Panc1 (cell line): ENCODE results near the gene PITRM1. TPM values are rescaled to one million over a fixed set of nuclear protein-coding genes. Genes with fewer than 3 reads are reported as not detected.

Experiments
- ATAC-seq: fragments of 200-7000 bp; cut with Tn5 transposase; 2 replicates; pipeline ENCODE4 v1.9.1; 2020; ENCODE audit warnings: mild to moderate bottlenecking, moderate library complexity
- BruUV-seq: library from RNA; stranded (reverse); fragments of 400-500 nt; replicated peaks from 2 replicates; lab custom pipeline; 2021; lab: Mats Ljungman, UMichigan
- CTCF ChIA-PET: fragments of 300-600 bp; sonication (Branson Sonifier 250); formaldehyde crosslinking; loops from one replicate; lab custom pipeline; 2022; ENCODE audit warnings: antibody characterized with exemption; lab: Charles Lee
- POLR2A ChIA-PET: fragments of 300-600 bp; sonication (Branson Sonifier 250); formaldehyde crosslinking; loops from one replicate; lab custom pipeline; 2022; ENCODE audit warnings: antibody characterized with exemption; lab: Charles Lee
- DNase-seq: peaks from one replicate; pipeline ENCODE4 v3.0.0-alpha.2; 2010; ENCODE audit warnings: low read depth, low spot score
- H3K27ac ChIP-seq: 2 replicates; pipeline ENCODE4 v1.5.1; 2011; ENCODE audit warnings: mild to moderate bottlenecking, low read length, inconsistent platforms
- H3K27me3 ChIP-seq: fragments of 200-500 bp; sonication (Bioruptor generic); 2 replicates; pipeline ENCODE4 v1.6.0; 2014; ENCODE audit warnings: low read length, inconsistent platforms; ENCODE audit not compliant: control insufficient read depth, insufficient read depth
- H3K36me3 ChIP-seq: fragments of 200-500 bp; sonication (Bioruptor generic); 2 replicates; pipeline ENCODE4 v1.5.1; 2014; ENCODE audit warnings: inconsistent platforms, mild to moderate bottlenecking, low read length, moderate library complexity; ENCODE audit not compliant: control insufficient read depth, insufficient read depth
- H3K4me1 ChIP-seq: 2 replicates; pipeline ENCODE4 v1.5.1; 2011; ENCODE audit warnings: inconsistent platforms, mild to moderate bottlenecking, low read length, moderate library complexity; ENCODE audit not compliant: control insufficient read depth, insufficient read depth
- H3K4me3 ChIP-seq, 2 experiments: 2 replicates each; pipeline ENCODE4 v1.5.1; 2011 to 2012; ENCODE audit warnings: low read depth in 2 of 2, low read length in 2 of 2, mild to moderate bottlenecking in 2 of 2, inconsistent platforms in 1 of 2, moderate library complexity in 1 of 2
- H3K9me3 ChIP-seq: fragments of 200-500 bp; sonication (Bioruptor generic); 2 replicates; pipeline ENCODE4 v1.5.1; 2014; ENCODE audit warnings: low read depth, mild to moderate bottlenecking, inconsistent platforms, low read length, moderate library complexity; ENCODE audit not compliant: control insufficient read depth, insufficient read depth
- CTCF ChIP-seq: fragments of 450-650 bp; IDR thresholded peaks from 2 replicates; pipeline ENCODE4 v1.5.1; 2017; ENCODE audit warnings: mild to moderate bottlenecking
- POLR2AphosphoS5 ChIP-seq: IDR thresholded peaks from 2 replicates; pipeline ENCODE4 v1.6.1; 2012; ENCODE audit warnings: mild to moderate bottlenecking, low read depth, low read length, moderate library complexity
- REST ChIP-seq, 2 experiments: IDR thresholded peaks; 2 replicates each; pipeline ENCODE4 v1.6.1; 2011 to 2012; ENCODE audit warnings: low read depth in 2 of 2, control low read depth in 1 of 2, low read length in 1 of 2, mild to moderate bottlenecking in 1 of 2, moderate library complexity in 1 of 2; ENCODE audit not compliant: insufficient read depth in 1 of 2
- SIN3A ChIP-seq: IDR thresholded peaks from 2 replicates; pipeline ENCODE4 v1.6.1; 2012; ENCODE audit warnings: low read depth, mild to moderate bottlenecking, low read length, moderate library complexity, borderline replicate concordance; ENCODE audit not compliant: insufficient read depth
- TCF7L2 ChIP-seq: IDR thresholded peaks from 2 replicates; pipeline ENCODE4 v1.6.1; 2011; ENCODE audit warnings: mild to moderate bottlenecking, low read depth, low read length, inconsistent platforms
- in situ Hi-C: cut with HindIII; loops from 2 replicates; pipeline ENCODE4 v1.10.0; 2016; ENCODE audit warnings: low sequenced_read_pairs, low pct_unique_long_range_greater_than_20kb
- intact Hi-C: fragments of 100-400 bp; cut with micrococcal nuclease; formaldehyde crosslinking; loops from one replicate; pipeline ENCODE4 v1.10.0; 2022; ENCODE audit not compliant: unreplicated experiment
- total RNA-seq: library from RNA; stranded (reverse); gene quantifications from one replicate; pipeline ENCODE4 v1.2.1, GENCODE V29; 2021; ENCODE audit not compliant: unreplicated experiment

PITRM1 gene
- total RNA-seq, 1 experiment from 2014 or later = 63.5 TPM

DNA sequence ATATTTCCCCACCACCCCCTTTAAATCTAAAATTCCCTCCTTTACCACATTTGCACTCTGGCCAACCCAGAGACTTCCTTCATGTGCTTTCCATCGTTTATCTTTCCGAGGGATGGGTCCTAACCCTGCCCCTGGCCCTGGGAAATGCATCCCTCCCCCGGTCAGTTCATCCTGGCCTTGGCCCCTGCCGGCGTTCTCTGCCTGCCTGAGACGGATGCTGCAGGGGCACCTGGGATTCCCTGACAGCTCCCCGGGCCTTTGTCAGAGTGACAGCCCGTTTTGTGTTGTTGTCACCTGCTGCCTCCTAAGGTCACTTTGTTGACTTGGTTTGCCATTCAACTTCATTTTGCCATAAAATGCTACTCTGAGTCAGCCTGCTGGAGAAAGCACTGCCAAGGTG lies 34.8 kb upstream of the PITRM1 start:
- Histone ChIP-seq H3K4me3 (no peak overlapping the region), H3K27me3 (no peaks in the 10 kb centered on the region), H3K36me3 (no peaks in the 10 kb centered on the region), H3K27ac (no peak overlapping the region), H3K9me3 (no peaks in the 10 kb centered on the region), H3K4me1 (no peaks in the 10 kb centered on the region; the same call in 1 of the 2 replicates)
- ATAC-seq = no peak
- DNase-seq = no peak
- POLR2A ChIA-PET = no interaction called here
- CTCF ChIA-PET = no interaction called here
- no TSS peak for BruUV-seq
- in situ Hi-C loops = no loop called here
- no peak for TF ChIP-seq REST (IDR thresholded peaks at IDR 0.05; ENCODE audit: insufficient read depth in 1 of 2, low read depth in 2 of 2, low read length in 1 of 2)
- no peak for TF ChIP-seq SIN3A
- no peak for TF ChIP-seq CTCF
- no peak for TF ChIP-seq POLR2AphosphoS5
- TF ChIP-seq TCF7L2 = no peak
- intact Hi-C loops = no loop called here

GRCh38 chr10:3206511-3207157 lies 34.1 kb upstream of the PITRM1 start:
- H3K36me3 ChIP-seq = no peaks in the 10 kb centered on the region
- POLR2A ChIA-PET = no interaction called here
- H3K4me1 ChIP-seq = no peaks in the 10 kb centered on the region; the same call in 1 of the 2 replicates
- intact Hi-C loops = no loop called here
- TF ChIP-seq REST (IDR thresholded peaks at IDR 0.05; ENCODE audit: insufficient read depth in 1 of 2, low read depth in 2 of 2, low read length in 1 of 2) (no peak), CTCF (no peak), SIN3A (no peak), POLR2AphosphoS5 (no peak), TCF7L2 (no peak)
- no peaks in the 10 kb centered on the region for H3K9me3 ChIP-seq
- no peaks in the 10 kb centered on the region for H3K27me3 ChIP-seq
- DNase-seq = no peak
- no peak overlapping the region for H3K4me3 ChIP-seq
- in situ Hi-C loops = no loop called here
- BruUV-seq = no TSS peak
- H3K27ac ChIP-seq = no peak overlapping the region
- CTCF ChIA-PET = no interaction called here
- ATAC-seq = no peak
